IPS-NIHi7 (cell line): Measurements from ENCODE around the gene DHRSX.
"Not testable (repeated sequence)": the region's sequence is repeated elsewhere in the genome, so short reads cannot be mapped to it uniquely, and the experiment has no call there.

Experiments used
- DNase-seq: peaks from one replicate; pipeline ENCODE4 v3.0.0; 2012; ENCODE audit warnings: mixed read lengths; ENCODE audit errors: extremely low spot score

DHRSX gene

DNA sequence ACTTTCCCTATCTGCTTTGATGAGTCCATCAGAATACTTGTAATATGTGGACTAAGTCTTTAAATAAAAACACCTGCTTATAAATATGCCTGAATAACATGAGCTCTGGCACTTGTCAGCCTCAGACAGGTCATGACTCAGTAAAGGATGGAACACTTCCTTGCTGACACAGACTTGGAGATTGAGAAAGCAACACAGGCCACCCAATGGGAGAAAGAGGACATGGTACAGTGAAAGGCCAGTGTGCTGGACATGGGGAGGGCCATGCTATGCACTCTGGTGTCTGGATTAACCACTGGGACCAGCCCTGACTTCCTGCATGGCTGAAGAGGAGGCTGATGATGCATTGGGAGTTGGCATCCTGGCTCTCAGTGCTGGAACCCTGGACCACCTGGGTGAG is 149.5 kb downstream of the DHRSX start:
- DNase-seq = no peak

DNA sequence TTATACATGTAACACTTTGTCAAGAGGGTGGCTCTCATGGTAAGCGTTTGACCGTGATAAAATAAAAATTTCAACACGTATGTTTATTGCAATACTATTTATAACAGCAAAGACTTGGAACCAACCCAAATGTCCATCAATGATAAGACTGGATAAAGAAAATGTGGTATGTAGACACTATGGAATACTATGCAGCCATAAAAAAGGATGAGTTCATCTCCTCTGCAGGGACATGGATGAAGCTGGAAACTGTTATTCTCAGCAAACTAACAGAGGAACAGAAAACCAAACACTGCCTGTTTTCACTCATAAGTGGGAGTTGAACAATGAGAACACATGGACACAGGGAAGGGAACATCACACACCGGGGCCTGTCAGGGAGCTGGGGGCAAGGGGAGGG is 150.1 kb downstream of the DHRSX start:
- DNase-seq = not testable (repeated sequence)

DNA sequence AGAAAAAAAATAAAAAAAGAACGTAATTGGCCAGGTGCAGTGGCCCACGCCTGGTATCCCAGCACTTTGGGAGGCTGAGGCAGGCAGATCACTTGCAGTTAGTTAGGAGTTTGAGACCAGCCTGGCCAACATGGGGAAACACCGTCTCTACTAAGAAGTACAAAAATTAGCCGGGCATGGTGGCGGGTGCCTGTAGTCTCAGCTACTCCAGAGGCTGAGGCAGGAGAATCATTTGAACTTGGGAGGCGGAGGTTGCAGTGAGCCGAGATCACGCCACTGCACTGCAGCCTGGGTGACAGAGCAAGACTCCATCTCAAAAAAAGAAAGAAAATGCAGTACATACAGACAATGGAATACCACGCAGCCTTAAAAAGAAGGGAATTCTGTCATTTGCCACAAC is 150.7 kb downstream of the DHRSX start:
- DNase-seq = not testable (repeated sequence)

DNA sequence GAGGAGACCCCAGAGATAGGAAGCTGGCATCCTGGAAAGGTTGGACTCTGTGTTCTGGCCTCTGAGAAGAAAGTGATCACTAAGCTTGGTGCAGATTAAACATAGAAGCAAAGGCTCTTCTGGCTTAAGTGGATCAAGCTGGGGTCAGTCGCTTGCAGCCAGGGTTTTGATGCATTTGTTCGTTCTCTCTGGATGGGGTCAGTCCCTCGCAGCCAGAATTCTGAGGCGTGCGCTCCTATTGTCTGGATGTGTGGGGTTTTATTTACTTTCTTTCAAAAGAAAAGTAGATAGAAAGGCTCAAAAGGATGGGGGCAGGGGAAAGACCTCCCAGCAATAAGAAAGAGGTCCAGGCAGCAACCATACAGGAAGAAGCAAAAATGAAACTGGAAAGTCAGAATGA is 152.6 kb downstream of the DHRSX start:
- DNase-seq = no peak

DNA sequence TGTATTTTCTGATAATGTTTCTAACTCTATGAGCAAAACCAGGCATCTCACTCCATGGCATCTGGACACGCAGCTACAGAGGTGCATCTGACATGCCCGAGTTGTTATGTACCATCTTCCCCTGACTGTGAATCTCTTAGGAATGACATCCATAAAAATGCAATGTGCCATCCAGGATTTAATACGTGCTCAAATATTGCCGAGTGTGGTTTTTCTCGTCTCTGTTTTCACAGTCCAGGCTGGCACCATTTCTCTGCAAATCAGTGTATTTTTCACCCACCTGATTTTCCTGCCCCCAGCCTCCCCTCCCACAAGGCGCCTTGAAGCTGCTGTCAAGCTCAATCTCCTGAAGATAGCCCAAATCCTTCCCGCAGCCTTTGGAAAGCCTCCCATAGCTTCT is 154.6 kb downstream of the DHRSX start:
- no peak for DNase-seq

DNA sequence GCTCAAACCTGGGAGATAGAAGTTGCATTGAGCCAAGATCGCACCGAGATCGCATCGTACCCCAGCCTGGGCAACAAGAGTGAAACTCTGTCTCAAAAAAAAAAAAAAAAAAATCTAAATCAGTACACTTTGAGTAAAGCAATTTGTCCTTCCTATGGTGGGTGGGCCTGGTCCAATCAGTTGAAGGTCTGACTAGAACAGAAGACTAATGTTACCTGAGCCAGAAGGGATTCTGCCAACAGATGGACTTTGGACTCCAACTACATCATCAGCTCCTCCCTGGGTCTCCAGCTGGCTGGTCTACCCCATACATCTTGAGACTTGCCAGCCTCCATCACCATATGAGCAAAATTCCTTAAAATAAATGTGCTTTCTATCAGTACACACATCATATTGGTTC is 155.2 kb downstream of the DHRSX start:
- DNase-seq = no peak

DNA sequence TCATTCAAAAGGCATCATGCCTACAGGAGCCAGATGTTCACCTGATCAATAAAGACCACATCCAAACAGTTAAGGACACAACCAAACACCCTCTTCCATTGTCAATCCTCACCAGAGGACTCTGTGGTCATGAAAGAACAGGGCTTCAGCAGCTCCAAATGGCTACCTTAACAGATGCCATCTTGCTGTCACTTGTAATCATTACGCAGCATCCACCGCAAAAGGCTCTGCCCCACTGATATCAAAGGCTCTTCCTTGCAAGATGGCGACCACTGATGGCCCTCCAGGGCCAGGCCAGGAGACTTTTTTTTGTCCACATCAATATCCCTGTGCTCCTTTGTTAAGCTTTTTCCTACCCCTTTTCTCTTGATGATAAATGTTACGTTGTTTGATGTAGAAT is 157.4 kb downstream of the DHRSX start:
- DNase-seq = no peak

DNA sequence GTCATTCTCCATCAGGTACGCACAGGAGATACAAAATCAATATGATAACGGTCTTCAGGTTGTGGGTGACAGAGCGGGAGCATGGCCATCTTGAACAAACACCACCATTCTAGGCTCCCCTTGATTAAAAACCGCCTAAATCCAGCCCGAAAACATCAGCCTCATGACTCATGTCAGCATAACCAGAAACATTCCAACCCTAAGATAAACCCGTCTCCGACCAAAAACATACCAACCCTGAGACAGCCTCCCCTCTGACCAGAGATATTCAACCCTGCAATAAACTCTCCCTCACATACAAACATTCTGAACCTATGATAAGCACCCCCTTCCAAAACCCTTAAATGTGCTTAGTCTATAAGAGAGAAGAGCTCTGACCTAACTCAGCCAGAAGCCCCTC is 157.9 kb downstream of the DHRSX start:
- DNase-seq = no peak

DNA sequence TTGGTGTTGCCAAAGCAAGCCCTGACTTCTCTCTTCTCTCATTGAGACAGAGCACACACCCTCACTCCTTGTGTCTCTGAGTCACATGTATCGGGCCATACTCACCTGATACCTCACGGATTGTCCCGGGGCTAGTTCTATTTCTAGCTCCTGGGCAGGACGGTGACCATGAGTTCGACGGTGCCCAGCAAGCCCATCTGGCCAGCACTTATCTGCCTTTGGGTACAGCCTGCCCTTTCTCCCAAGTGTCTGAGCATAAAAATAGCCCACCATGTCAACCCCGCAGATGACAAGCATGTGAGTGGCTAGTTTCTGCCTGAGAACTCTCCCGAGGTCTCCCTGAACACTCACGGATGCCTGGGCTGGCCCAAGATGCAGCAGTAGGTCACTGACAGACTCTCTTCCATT is 158.5 kb downstream of the DHRSX start:
- DNase-seq = no peak

DNA sequence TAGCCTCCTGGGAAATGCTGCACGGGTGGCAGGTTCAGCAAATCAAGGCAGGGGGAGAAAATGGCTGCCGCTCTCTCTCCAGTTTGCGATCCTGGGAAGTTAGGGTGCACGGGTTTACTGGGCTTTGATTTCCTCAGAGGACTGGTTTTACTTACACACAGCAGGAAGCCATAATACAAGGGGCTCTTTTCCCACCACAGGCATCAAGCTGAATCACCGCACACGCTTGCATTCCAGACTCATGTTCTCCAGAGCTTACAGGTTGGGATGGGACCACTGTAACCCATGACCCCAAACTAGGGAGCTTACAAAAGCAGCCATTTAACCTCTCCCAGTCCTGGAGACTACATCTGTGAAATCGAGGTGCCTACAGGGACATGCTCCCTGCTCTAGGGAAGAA is 159.8 kb downstream of the DHRSX start:
- no peak for DNase-seq

DNA sequence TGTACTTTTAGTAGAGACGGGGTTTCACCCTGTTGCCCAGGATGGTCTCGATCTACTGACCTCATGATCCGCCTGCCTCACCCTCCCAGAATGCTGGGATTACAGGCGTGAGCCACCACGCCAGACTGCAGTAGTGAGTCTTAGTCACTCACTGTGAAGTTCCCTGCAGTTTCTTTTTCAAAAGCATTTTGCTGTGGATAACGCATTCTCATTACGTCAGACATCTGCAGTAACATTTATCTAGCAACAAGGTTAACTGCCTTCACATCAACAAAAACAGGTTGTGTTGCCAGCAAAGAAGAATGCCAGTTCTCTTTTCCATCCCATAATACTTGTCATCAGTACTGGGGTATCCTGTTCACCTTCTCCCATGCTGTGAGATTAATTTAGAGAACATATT is 164.6 kb downstream of the DHRSX start:
- DNase-seq = no peak

DNA sequence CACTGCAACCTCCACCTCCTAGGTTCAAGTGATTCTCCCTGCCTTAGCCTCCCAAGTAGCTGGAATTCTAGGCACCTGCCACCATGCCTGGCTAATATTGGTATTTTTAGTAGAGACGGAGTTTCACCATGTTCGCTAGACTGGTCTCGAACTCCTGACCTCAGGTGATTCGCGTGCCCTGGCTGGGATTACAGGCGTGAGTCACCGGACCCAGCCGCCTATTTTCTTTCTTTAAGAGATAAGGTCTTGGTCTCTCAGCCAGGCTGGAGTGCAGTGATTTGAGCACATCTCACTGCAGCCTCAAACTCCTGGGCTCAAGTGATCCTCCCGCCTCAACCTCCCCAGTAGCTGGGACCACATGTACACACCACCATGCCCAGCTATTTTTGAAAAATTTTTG is 166.5 kb downstream of the DHRSX start:
- no peak for DNase-seq

DNA sequence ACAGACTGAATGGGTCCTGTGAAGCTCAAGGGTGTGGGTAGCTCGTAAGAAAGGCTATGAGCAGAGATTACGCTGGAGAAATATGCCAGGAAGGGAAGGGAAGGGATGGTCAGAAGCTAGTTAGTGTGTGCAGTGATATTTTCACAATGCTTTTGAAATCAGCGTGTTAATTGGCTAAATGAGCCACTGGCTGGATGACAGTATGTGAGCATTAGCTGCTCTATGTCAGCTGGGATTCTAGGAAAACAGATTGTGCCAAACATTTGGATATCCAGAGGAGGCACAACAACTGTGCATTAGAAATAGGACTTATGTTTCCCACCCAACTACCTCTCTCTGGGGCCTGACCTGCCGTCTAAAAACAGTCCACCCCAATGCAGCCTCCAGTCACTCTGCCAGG is 168.5 kb downstream of the DHRSX start:
- DNase-seq = no peak

DNA sequence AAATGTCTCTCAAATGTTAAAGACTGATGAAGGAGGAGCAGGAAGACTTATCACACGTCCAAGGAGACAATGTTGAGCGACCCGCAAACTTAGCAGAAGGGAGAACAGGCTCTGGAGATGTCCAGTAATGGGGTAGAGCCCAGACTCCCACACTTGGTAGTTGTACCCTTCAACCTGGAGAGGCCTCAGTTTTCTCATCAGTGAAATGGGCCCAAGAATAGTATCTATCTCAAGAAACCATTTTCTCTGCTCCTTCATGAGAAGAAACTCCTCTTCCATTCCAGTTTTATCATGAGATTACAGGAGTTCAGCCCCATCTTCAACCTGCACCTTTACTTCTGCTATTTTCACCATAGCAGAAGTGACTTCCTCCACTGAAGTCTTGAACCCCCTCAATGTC is 169.9 kb downstream of the DHRSX start:
- DNase-seq = no peak

DNA sequence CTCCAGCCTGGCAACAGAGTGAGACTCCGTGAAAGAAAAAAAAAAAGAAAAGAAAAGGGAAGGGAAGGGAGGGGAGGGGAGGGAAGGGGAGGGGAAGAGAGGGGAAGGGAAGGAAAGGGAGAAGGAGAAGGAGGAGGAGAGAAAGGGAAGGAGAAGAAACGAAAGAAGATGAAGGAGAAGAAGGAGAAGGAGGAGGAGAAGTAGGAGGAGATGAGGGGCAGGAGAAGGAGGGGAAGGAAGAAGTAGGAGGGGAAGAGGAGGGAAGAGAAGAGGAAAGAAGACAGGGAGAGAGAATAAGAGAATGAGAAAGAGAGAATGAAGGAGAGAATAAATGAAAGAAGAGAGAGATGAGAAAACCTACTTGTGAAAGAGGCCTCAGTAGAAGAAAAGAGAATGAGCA is 170.3 kb downstream of the DHRSX start:
- DNase-seq = no peak

DNA sequence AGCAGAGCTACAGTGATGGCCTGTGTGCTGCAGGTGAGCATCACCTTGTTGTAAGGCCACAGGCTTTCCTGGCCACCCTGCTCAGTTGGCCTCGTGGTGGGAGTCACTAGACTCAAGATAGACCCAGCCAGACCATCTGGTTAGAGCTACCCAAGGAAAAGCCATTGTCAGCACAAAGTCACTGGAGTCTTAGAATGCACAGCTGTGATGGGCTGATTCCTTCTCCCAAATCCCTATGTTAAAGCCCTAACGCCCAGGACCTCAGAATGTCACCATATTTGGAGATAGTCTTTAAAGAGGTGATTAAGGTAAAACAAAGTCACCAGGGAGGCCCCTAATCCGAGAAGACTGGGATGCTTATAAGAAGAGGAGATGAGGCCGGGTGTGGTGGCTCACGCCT is 173.4 kb downstream of the DHRSX start:
- DNase-seq = no peak

DNA sequence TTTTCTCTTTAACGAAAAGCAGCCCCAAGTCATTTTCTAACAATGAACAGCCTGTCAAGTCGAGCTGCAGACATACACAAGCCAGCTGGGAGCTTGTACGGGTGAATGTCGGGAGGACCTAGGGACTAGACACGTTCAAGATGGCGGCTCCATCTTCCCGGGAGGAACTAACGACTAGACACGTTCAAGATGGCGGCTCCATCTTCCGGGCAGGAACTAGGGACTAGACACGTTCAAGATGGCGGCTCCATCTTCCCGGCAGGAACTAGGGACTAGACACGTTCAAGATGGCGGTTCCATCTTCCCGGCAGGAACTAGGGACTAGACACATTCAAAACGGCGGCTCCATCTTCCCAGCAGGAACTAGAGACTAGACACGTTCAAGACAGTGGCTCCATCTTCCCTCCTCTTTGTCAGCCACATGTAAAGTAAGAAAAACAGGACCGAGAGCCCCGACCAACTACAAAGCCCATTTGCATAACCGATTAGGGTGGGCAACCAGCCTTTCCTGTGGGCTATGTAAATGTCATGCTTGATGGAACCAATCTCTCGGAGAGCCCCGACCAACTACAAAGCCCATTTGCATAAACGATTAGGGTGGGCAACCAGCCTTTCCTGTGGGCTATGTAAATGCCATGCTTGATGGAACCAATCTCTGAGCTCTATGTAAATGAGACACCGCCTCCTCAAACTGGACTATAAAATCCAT is 175.5 kb downstream of the DHRSX start:
- no peak for DNase-seq

DNA sequence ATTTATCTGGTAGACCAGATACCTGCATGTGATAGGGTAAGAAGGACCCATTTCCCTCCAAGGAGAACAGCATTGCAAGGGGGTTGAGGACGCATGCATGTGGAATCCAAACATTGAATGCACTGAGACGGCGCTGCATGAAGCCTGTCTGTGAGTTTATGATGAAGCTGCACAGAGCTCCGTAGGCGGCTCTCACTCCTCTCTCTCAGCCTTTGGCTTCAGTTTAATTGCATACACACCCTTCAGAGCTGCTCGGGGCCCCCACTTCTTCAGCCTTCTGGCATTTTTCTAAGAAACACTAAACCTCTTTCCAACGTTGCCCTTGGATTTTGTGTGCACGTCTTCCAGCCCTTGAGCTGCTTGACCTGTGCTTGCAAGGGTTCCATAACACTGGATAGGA is 176.6 kb downstream of the DHRSX start:
- no peak for DNase-seq

DNA sequence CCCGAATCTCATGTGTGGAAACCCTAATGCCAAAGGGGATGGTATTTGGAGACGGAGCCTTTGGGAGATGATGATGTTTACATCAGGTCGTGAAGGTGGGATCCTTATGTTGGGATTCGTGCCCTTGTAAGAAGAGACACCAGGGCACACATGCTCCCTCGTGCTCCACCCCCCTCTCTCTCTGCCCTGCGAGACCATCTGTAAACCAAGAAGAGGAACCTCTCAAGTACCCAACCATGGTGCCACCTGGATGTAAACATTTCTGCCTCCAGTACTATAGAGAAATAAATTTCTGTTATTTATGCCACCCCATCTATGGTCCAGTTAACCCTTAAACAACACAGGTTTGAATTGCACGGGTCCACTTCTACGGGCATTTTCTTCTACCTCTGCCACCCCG is 179.4 kb downstream of the DHRSX start:
- DNase-seq = no peak

DNA sequence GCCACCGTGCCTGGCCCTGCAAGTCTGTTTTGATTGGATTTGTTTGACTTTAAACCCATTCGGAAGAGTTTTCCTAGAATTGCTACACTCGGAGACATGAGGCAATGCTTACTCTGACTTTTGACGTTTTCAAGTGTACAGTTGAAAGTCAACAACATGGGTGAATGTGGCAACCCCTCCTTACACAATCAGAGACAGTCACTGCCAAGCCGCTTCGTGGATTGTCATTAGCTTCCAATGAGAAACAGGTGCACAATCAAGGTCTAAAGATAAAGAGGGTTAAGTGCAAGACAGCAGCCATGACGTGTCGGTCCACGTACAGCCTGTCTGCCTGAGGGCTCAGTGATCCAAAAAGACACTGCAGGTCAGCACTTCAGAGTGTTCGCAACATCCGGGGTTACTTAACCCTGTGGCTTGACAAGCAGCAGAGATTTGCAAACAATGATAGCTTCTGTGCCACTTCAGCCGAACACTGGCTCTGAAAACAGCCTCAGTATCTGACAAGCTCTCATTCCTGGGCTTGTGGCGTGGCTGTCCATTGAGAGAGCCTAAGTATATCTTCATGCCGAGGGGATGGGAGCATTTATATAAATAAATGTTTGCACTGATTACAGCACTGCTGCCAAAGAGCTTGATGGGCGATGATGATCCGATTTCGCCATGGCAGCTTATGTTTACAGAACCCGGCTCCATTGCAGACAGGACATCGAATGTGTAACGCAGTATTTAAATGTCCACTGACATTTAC is 180.0 kb downstream of the DHRSX start:
- no peak for DNase-seq

DNA sequence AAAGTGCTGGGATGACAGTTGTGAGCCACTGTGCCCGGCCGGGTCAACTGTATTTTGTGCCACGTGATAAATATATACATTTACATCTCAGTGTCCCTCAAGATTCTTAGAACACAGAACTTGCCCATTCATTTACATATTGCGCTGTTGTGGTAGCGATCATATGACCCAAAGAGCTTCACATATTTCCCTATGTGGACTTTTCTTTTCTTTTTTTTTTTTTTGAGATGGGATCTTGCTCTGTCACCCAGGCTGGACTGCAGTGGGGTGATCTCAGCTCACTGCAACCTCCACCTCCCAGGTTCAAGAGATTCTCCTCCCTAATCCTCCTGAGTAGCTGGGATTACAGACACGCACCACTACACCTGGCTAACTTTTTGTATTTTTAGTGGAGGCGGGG is 180.7 kb downstream of the DHRSX start:
- DNase-seq = no peak

DNA sequence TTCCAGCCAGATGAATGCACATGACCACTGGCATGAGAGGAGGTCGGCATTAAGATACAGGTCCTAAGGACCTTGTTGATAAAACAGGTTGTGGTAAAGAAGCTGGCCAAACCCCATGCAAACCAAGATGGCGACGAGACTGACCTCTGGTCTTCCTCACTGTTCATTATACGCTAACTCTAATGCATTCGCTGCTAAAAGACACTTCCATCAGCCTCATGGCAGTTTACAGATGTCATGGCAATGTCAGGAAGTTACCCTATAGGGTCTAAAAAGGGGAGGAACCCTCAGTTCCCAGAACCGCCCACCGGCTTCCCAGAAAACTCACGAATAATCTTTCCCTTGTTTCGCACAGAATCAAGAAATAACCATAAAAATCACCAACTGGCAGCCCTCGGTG is 182.4 kb downstream of the DHRSX start:
- DNase-seq = no peak

DNA sequence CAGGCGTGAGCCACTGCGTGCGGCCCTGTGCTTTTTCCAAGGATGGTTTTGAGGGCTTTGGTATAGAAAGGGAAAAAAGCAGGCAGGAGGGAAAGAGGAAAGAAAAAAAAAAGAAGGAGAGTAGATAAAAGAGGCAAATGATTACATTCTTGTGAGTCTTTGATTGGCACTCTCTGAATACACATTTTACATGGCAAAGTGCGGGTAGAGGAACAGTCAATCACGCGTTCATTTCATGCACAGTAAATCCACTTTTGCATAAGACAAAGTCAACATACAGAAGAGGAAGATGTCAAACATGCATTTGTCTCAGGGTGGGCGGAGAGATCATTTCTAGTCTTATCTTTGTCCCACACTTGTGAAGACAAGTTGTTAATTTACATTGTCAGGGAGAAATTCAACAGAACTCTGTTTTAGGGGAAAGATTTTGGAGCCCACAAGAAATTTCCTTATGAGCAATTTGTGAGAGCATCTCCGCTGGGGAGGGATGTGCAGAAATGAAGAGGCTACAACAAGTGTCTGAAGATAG is 183.2 kb downstream of the DHRSX start:
- DNase-seq = no peak
